CD4-positive, alpha-beta T cell treated with Interleukin-15 for 4 hours (primary cell): ENCODE results near the gene HHEX.

Experiments used
- DNase-seq: peaks from one replicate; pipeline ENCODE4 v3.0.0-alpha.2; 2020; ENCODE audit warnings: low spot score

Gene HHEX

GRCh38 chr10:92693534-92693893 lies 3.8 kb downstream of the HHEX start:
- no peak for DNase-seq

GRCh38 chr10:92695679-92696605 lies 6.2 kb downstream of the HHEX start:
- DNase-seq: no peak

- DNase-seq: no peak
Observed at GRCh38 chr10:92696606-92697383, 7.0 kb downstream of the HHEX start.

- DNase-seq: no peak
Observed at GRCh38 chr10:92697663-92698511, 8.1 kb downstream of the HHEX start.

GRCh38 chr10:92699193-92699517 lies 9.4 kb downstream of the HHEX start:
- no peak for DNase-seq

- DNase-seq: no peak
Observed at GRCh38 chr10:92699518-92700381, 10.0 kb downstream of the HHEX start.

GRCh38 chr10:92702301-92702916 lies 12.7 kb downstream of the HHEX start:
- DNase-seq: no peak

GRCh38 chr10:92712016-92712889 lies 22.5 kb downstream of the HHEX start:
- DNase-seq: no peak

GRCh38 chr10:92714152-92714845 lies 24.5 kb downstream of the HHEX start:
- DNase-seq: no peak

GRCh38 chr10:92714872-92715271 lies 25.1 kb downstream of the HHEX start:
- no peak for DNase-seq

- DNase-seq: no peak
Observed at GRCh38 chr10:92719991-92720830, 30.5 kb downstream of the HHEX start.

GRCh38 chr10:92720831-92721165 lies 31.0 kb downstream of the HHEX start:
- no peak for DNase-seq

GRCh38 chr10:92722349-92722748 lies 32.6 kb downstream of the HHEX start:
- DNase-seq: no peak

- no peak for DNase-seq
Observed at GRCh38 chr10:92727141-92727540, 37.4 kb downstream of the HHEX start.

GRCh38 chr10:92727550-92727949 lies 37.8 kb downstream of the HHEX start:
- DNase-seq: no peak

GRCh38 chr10:92729886-92730285 lies 40.1 kb downstream of the HHEX start:
- DNase-seq: no peak

GRCh38 chr10:92732958-92733357 lies 43.2 kb downstream of the HHEX start:
- no peak for DNase-seq

- DNase-seq: no peak
Observed at GRCh38 chr10:92734301-92734700, 44.5 kb downstream of the HHEX start.

- no peak for DNase-seq
Observed at GRCh38 chr10:92735938-92736337, 46.2 kb downstream of the HHEX start.
